ENCODE data around the gene EPHA8. TPM values are rescaled to one million over a fixed set of nuclear protein-coding genes. Genes with fewer than 3 reads are reported as not detected.

The EPHA8 gene
- total and polyA plus RNA-seq, 2 donors from 2014 or later, result 0.09 TPM; not detected in 1

GRCh38 chr1:22641906-22642636 lies 78.8 kb downstream of the EPHA8 start:
- no peaks in the 10 kb centered on the region for H3K36me3 ChIP-seq (ENCODE audit: control insufficient read depth in 2 of 3, insufficient read depth in 3 of 3, low read length in 3 of 3)
- intact Hi-C loops (cut with DNase I), result loop anchor here (5.0 kb wide), 1 partner anchor 220 kb away; no protein-coding TSS in a partner anchor
- H3K4me1 ChIP-seq (ENCODE audit: control insufficient read depth in 2 of 3, insufficient read depth in 2 of 3, low read depth in 1 of 3, low read length in 3 of 3), result peaks cover 0 to 3% (median 0%) of the 10 kb centered on the region in 3 donors
- no peak overlapping the region for H3K4me3 ChIP-seq (ENCODE audit: low read length in 3 of 3)
- peak; percentile 93 for TF ChIP-seq CTCF (IDR thresholded peaks at IDR 0.05; ENCODE audit: borderline replicate concordance, extremely low read depth, insufficient read depth)
- H3K9ac ChIP-seq (ENCODE audit: low read length in 3 of 3), result no peak overlapping the region
- no peaks in the 10 kb centered on the region for H3K27me3 ChIP-seq (ENCODE audit: control insufficient read depth, insufficient read depth, low read length)
- peak; percentile 65 to 92 (median 78) for DNase-seq
- peak; percentile 35 for FAIRE-seq
- H3K9me3 ChIP-seq (ENCODE audit: control insufficient read depth in 2 of 3, insufficient read depth in 1 of 3, low read length in 3 of 3), result no peaks in the 10 kb centered on the region
- no peak overlapping the region for H3K27ac ChIP-seq (ENCODE audit: low read depth in 2 of 2, low read length in 2 of 2)

- DNase-seq (no peak), FAIRE-seq (no peak)
- H3K9ac ChIP-seq (ENCODE audit: low read length in 3 of 3), result no peak within 1 kb of the TSS
- intact Hi-C loops (cut with DNase I), result loop anchor here (5.0 kb wide), 1 partner anchor 221 kb away; no protein-coding TSS in a partner anchor
- no peak within 1 kb of the TSS for H3K27ac ChIP-seq (ENCODE audit: low read depth in 2 of 2, low read length in 2 of 2)
- H3K36me3 ChIP-seq (ENCODE audit: control insufficient read depth in 2 of 3, insufficient read depth in 3 of 3, low read length in 3 of 3), result no peaks in the 10 kb centered on the region
- H3K4me1 ChIP-seq (ENCODE audit: control insufficient read depth in 2 of 3, insufficient read depth in 2 of 3, low read depth in 1 of 3, low read length in 3 of 3), result peaks cover 0 to 3% (median 0%) of the 10 kb centered on the region in 3 donors
- no peaks in the 10 kb centered on the region for H3K9me3 ChIP-seq (ENCODE audit: control insufficient read depth in 2 of 3, insufficient read depth in 1 of 3, low read length in 3 of 3)
- H3K4me3 ChIP-seq (ENCODE audit: low read length in 3 of 3), result no peak within 1 kb of the TSS
- no peaks in the 10 kb centered on the region for H3K27me3 ChIP-seq (ENCODE audit: control insufficient read depth, insufficient read depth, low read length)
- TF ChIP-seq CTCF (IDR thresholded peaks at IDR 0.05; ENCODE audit: borderline replicate concordance, extremely low read depth, insufficient read depth), result no peak
These were observed 80.1 kb downstream of the EPHA8 start, which contains the start of gene C1QC for GRCh38 chr1:22643381-22643780. TSS of gene C1QC (plus strand) at chr1:22643633. CDS start at chr1:22644024, 391 bp downstream.

GRCh38 chr1:22643928-22644327 lies 80.6 kb downstream of the EPHA8 start:
- H3K9ac ChIP-seq (ENCODE audit: low read length in 3 of 3), result no peak overlapping the region
- no peak for FAIRE-seq
- intact Hi-C loops (cut with DNase I), result loop anchor here (5.0 kb wide), 1 partner anchor 222 kb away; no protein-coding TSS in a partner anchor
- no peak overlapping the region for H3K27ac ChIP-seq (ENCODE audit: low read depth in 2 of 2, low read length in 2 of 2)
- no peak for DNase-seq
- no peak overlapping the region for H3K4me3 ChIP-seq (ENCODE audit: low read length in 3 of 3)
- H3K36me3 ChIP-seq (ENCODE audit: control insufficient read depth in 2 of 3, insufficient read depth in 3 of 3, low read length in 3 of 3), result no peaks in the 10 kb centered on the region
- H3K4me1 ChIP-seq (ENCODE audit: control insufficient read depth in 2 of 3, insufficient read depth in 2 of 3, low read depth in 1 of 3, low read length in 3 of 3), result peaks cover 0 to 3% (median 0%) of the 10 kb centered on the region in 3 donors
- TF ChIP-seq CTCF (IDR thresholded peaks at IDR 0.05; ENCODE audit: borderline replicate concordance, extremely low read depth, insufficient read depth), result no peak
- no peaks in the 10 kb centered on the region for H3K27me3 ChIP-seq (ENCODE audit: control insufficient read depth, insufficient read depth, low read length)
- H3K9me3 ChIP-seq (ENCODE audit: control insufficient read depth in 2 of 3, insufficient read depth in 1 of 3, low read length in 3 of 3), result no peaks in the 10 kb centered on the region
